ENCODE results near the gene EXOC3. TPM values are rescaled to one million over a fixed set of nuclear protein-coding genes. Genes with fewer than 3 reads are reported as not detected.

The EXOC3 gene
- total RNA-seq, 1 donor from 2014 or later, result 73.5 TPM

DNA sequence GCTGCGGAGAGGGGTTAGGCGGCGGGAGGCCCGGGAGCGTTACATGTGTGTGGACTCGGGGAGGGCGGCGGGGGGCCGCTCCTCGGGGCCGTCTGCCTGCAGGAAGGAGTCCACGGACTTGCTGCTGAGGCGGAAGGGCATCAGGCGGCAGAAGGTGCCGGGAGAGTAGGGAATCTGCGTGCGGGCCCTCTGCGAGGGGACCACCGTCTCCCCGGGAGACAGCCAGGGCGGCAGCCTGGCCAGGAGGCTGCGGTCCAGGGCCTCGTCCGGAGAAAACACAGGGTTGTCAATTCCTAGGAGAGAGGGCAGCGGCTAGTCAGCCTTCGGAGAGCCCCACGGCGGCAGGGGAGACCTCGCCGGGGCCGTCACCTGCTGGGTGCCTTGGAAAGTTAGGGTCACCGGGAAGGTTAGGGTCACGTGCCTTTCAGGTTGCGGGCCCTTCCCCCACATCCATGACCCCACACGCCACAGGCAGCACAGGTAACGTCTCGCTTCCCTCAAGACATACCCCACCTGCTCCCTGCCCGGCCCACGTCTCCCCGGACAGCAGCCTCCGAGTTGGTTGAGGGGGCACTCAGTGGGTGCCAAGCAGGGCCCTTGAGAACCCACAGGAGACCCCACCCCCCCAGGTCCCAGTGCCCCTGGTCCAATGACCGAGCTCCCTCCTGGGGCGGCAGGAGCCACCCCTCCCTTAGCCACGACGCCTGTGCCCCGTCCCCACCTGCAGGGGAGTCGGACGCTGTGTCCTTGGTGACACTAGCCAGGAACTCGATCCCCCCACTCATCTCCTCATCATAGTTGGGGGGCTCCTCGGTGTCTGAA is 32.1 kb downstream of the EXOC3 start:
- DNase-seq (ENCODE audit: low spot score in 2 of 2, unreplicated experiment in 2 of 2), result no peak
- peaks cover 16% of the 10 kb centered on the region for H3K4me1 Mint-ChIP-seq
- no peaks in the 10 kb centered on the region for H3K36me3 Mint-ChIP-seq
- peaks cover 41% of the 10 kb centered on the region for H3K27me3 Mint-ChIP-seq (ENCODE audit: low read depth)
- H3K4me3 Mint-ChIP-seq, result peak overlapping the region; percentile 60
- TF ChIP-seq, protein P1, sequence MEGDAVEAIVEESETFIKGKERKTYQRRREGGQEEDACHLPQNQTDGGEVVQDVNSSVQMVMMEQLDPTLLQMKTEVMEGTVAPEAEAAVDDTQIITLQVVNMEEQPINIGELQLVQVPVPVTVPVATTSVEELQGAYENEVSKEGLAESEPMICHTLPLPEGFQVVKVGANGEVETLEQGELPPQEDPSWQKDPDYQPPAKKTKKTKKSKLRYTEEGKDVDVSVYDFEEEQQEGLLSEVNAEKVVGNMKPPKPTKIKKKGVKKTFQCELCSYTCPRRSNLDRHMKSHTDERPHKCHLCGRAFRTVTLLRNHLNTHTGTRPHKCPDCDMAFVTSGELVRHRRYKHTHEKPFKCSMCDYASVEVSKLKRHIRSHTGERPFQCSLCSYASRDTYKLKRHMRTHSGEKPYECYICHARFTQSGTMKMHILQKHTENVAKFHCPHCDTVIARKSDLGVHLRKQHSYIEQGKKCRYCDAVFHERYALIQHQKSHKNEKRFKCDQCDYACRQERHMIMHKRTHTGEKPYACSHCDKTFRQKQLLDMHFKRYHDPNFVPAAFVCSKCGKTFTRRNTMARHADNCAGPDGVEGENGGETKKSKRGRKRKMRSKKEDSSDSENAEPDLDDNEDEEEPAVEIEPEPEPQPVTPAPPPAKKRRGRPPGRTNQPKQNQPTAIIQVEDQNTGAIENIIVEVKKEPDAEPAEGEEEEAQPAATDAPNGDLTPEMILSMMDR (IDR thresholded peaks at IDR 0.05; ENCODE audit: unreplicated experiment), result no peak
- no peak overlapping the region for H3K27ac Mint-ChIP-seq
- no peaks in the 10 kb centered on the region for H3K9me3 Mint-ChIP-seq

DNA sequence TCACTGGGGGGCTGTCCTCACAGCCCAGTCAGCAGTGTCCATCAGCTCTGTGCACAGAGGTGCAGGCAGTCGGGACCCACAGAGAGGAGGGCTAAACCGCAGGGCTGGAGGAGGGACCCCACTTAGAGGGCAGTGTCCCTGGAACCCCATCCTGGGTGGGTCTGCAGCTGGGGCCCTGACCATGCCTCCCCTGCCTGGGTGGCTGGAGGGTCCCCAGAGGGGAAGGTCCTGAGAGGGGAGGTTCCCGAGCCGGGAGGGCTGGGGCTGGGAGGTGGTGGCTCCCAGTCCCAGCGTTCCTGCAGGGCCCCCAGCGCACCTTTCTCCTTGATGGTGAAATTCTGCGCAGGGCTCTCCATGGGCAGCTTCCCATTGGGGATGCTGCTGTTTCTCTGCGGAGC is 32.7 kb downstream of the EXOC3 start:
- Mint-ChIP-seq H3K27me3 (ENCODE audit: low read depth) (peaks cover 43% of the 10 kb centered on the region), H3K36me3 (no peaks in the 10 kb centered on the region), H3K4me3 (peak overlapping the region; percentile 36)

DNA sequence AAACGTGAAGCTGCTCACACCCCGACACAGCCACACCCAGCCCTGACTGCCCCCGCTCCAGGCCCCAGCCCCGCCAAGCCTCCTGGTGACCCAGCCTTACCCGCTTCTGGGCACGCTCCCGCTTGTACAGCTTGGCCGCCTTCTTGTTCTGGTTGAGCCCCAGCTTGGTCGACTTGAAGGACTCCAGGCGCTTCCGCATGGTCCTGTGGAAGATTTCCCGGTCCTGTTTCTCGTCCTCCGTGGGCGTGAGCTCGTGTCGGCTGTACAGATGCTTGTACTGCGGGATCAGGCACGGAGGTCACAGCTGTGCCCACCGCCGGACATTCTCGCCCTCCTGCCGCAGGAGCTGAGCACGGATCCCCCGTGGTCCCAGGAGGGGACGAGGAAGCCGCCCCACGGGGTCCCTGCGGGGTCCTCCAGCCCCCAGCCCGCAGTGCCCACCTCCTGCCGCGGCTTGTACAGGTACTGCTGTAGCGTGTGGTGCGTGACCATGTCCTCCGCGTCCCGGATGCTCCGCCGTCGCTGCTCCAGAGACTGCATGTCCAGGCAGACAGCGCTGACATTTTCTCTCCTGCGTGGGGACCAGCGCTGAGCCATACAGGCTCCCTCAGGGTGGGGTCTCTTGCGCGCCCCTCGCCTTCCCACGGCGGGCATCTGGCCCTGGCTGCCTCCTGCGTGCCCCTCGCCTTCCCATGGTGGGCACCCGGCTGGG is 33.3 kb downstream of the EXOC3 start:
- Mint-ChIP-seq H3K4me1 (peaks cover 13% of the 10 kb centered on the region), H3K9me3 (no peaks in the 10 kb centered on the region), H3K36me3 (no peaks in the 10 kb centered on the region), H3K27me3 (ENCODE audit: low read depth) (peaks cover 46% of the 10 kb centered on the region), H3K27ac (no peak overlapping the region), H3K4me3 (no peak overlapping the region)
- no peak for DNase-seq (ENCODE audit: low spot score in 2 of 2, unreplicated experiment in 2 of 2)
- TF ChIP-seq, protein P1 (IDR thresholded peaks at IDR 0.05; ENCODE audit: unreplicated experiment), result no peak

More for the DNA sequence above, 32.7 kb downstream of the EXOC3 start:
- Mint-ChIP-seq H3K4me1 (peaks cover 16% of the 10 kb centered on the region), H3K9me3 (no peaks in the 10 kb centered on the region), H3K27ac (no peak overlapping the region)
- no peak for DNase-seq (ENCODE audit: low spot score in 2 of 2, unreplicated experiment in 2 of 2)
- TF ChIP-seq, protein P1 (IDR thresholded peaks at IDR 0.05; ENCODE audit: unreplicated experiment), result no peak

DNA sequence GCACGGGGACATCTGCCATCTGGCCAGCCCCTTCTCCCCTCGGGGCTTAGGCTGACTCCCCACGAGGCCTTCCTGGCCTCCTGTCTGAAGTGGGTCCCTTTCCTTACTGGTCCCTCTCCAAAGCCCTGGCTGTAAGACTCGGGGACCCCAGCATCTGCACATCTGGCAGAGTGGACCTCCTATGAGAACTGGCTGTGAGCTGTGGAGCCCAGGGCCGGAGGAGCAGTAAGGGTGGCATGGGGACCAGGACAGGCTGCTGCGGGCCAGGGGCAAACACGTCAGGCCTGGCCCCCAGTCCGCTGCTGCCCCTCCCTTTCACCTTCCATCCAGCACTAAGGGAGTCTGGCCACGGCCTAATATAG is 33.8 kb downstream of the EXOC3 start:
- peaks cover 8% of the 10 kb centered on the region for H3K4me1 Mint-ChIP-seq
- no peak for DNase-seq (ENCODE audit: low spot score in 2 of 2, unreplicated experiment in 2 of 2)
- no peaks in the 10 kb centered on the region for H3K36me3 Mint-ChIP-seq
- no peak overlapping the region for H3K27ac Mint-ChIP-seq
- H3K9me3 Mint-ChIP-seq, result no peaks in the 10 kb centered on the region
- no peak overlapping the region for H3K4me3 Mint-ChIP-seq
- TF ChIP-seq, protein P1 (IDR thresholded peaks at IDR 0.05; ENCODE audit: unreplicated experiment), result no peak
- H3K27me3 Mint-ChIP-seq (ENCODE audit: low read depth), result peaks cover 48% of the 10 kb centered on the region

DNA sequence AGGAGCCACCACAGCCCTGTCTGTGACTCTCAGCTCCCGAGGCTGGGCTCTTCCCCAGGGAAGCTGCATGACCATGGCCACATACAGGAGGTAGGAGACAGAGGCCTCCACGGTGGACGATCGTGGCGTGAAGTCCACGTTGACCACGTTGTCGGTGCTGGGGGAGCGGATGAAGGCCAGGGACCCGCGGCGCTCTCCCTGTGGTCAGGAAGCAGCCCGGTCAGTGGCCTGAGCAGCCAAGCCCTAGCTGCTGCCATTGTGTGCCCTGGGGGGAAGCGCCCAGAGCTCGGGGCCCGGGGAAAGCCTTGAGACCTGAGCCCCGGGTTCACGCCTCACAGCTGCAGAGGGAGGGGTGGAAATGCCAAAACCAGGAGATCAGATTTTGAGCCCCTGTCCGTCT is 34.3 kb downstream of the EXOC3 start:
- TF ChIP-seq, protein P1 (IDR thresholded peaks at IDR 0.05; ENCODE audit: unreplicated experiment), result no peak
- DNase-seq (ENCODE audit: low spot score in 2 of 2, unreplicated experiment in 2 of 2), result no peak
- Mint-ChIP-seq H3K4me3 (no peak overlapping the region), H3K27me3 (ENCODE audit: low read depth) (peaks cover 48% of the 10 kb centered on the region), H3K36me3 (no peaks in the 10 kb centered on the region), H3K4me1 (peaks cover 5% of the 10 kb centered on the region), H3K9me3 (no peaks in the 10 kb centered on the region), H3K27ac (no peak overlapping the region)

All from mesothelial cell of epicardium (in vitro differentiated cells).